Measurements from ENCODE around the gene PA2G4. TPM values are rescaled to one million over a fixed set of nuclear protein-coding genes. Genes with fewer than 3 reads are reported as not detected.

PA2G4 gene
- total RNA-seq, 1 donor from 2014 or later, result 130 TPM

DNA sequence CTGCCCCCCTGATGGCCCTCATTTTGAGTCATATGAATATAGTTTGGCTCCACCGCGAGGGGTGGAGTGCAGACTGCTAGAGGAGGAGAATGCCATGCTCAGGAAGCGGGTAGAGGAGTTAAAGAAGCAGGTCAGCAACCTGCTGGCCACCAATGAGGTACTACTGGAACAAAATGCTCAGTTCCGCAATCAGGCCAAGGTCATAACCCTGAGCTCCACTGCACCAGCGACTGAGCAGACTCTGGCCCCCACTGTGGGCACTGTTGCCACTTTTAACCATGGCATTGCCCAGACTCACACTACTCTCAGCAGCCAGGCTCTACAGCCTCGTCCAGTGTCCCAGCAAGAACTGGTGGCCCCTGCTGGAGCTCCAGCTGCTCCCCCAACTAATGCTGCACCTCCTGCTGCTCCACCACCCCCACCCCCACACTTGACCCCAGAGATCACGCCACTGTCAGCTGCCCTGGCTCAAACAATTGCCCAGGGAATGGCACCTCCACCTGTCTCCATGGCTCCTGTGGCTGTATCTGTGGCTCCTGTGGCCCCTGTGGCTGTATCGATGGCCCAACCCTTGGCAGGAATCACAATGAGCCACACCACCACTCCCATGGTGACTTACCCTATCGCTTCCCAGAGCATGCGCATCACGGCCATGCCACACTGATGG is 17.0 kb downstream of the PA2G4 start:
- peaks cover 26% of the 10 kb centered on the region for H3K4me1 Mint-ChIP-seq (ENCODE audit: low read depth, unreplicated experiment)

DNA sequence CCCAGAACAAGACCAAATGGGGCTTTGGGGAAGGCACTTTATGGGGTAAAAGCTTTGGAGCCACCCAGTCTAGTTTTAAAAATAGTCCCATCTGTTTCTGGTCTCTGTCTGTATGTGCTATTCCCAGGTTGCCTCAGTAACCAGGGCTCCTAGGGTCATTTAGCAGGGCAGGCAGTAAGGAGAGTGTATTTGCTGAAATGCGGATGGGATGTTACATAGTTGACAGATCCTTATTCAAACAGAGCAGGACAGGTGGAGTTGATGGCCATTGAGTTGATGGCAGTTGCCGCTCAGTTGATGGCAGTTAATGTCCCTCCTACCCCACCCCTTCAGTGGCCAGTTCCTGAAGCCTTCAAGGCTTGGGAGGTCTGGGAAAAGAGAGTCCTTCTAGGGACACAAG is 18.3 kb downstream of the PA2G4 start:
- Histone ChIP-seq H3K79me2 (ENCODE audit: insufficient read depth, low read length) (peaks cover 20% of the 10 kb centered on the region), H3K27ac (ENCODE audit: low read depth, low read length) (no peak overlapping the region), H3K4me3 (ENCODE audit: insufficient read depth, low read depth, low read length) (no peak overlapping the region), H3K36me3 (ENCODE audit: insufficient read depth, low read length) (peaks cover 2% of the 10 kb centered on the region), H3K9ac (ENCODE audit: low read length) (no peak overlapping the region), H3K9me3 (ENCODE audit: insufficient read depth, low read depth, low read length) (no peaks in the 10 kb centered on the region), H2AFZ (ENCODE audit: low read depth, low read length) (no peak overlapping the region), H3K4me2 (ENCODE audit: low read length) (no peak overlapping the region), H3K27me3 (ENCODE audit: insufficient read depth, low read length) (no peaks in the 10 kb centered on the region), H3K4me1 (ENCODE audit: insufficient read depth, low read length) (peaks cover 28% of the 10 kb centered on the region), H4K20me1 (ENCODE audit: insufficient read depth, low read length) (peaks cover 2% of the 10 kb centered on the region)
- Mint-ChIP-seq H3K4me1 (ENCODE audit: low read depth, unreplicated experiment) (peaks cover 34% of the 10 kb centered on the region), H3K27ac (ENCODE audit: unreplicated experiment) (no peak overlapping the region), H3K4me3 (ENCODE audit: unreplicated experiment) (peak overlapping the region; percentile 54), H3K9me3 (ENCODE audit: unreplicated experiment) (no peaks in the 10 kb centered on the region), H3K27me3 (ENCODE audit: low read depth, unreplicated experiment) (no peaks in the 10 kb centered on the region), H3K36me3 (ENCODE audit: low read depth, unreplicated experiment) (peaks cover 12% of the 10 kb centered on the region)
- no peak for FAIRE-seq
- DNase-seq (ENCODE audit: low read depth), result no peak
- TF ChIP-seq EZH2 (IDR thresholded peaks at IDR 0.05; ENCODE audit: insufficient read depth, low read length), result no peak
- TF ChIP-seq, protein P1, sequence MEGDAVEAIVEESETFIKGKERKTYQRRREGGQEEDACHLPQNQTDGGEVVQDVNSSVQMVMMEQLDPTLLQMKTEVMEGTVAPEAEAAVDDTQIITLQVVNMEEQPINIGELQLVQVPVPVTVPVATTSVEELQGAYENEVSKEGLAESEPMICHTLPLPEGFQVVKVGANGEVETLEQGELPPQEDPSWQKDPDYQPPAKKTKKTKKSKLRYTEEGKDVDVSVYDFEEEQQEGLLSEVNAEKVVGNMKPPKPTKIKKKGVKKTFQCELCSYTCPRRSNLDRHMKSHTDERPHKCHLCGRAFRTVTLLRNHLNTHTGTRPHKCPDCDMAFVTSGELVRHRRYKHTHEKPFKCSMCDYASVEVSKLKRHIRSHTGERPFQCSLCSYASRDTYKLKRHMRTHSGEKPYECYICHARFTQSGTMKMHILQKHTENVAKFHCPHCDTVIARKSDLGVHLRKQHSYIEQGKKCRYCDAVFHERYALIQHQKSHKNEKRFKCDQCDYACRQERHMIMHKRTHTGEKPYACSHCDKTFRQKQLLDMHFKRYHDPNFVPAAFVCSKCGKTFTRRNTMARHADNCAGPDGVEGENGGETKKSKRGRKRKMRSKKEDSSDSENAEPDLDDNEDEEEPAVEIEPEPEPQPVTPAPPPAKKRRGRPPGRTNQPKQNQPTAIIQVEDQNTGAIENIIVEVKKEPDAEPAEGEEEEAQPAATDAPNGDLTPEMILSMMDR (IDR thresholded peaks at IDR 0.05; ENCODE audit: insufficient read depth, low read depth, low read length), result no peak

More for the DNA sequence above, 17.0 kb downstream of the PA2G4 start:
- Histone ChIP-seq H3K4me1 (ENCODE audit: insufficient read depth, low read length) (peaks cover 21% of the 10 kb centered on the region), H3K4me2 (ENCODE audit: low read length) (no peak overlapping the region), H2AFZ (ENCODE audit: low read depth, low read length) (no peak overlapping the region), H3K27me3 (ENCODE audit: insufficient read depth, low read length) (no peaks in the 10 kb centered on the region), H3K36me3 (ENCODE audit: insufficient read depth, low read length) (peaks cover 5% of the 10 kb centered on the region), H3K9ac (ENCODE audit: low read length) (no peak overlapping the region), H3K4me3 (ENCODE audit: insufficient read depth, low read depth, low read length) (no peak overlapping the region), H3K27ac (ENCODE audit: low read depth, low read length) (no peak overlapping the region), H4K20me1 (ENCODE audit: insufficient read depth, low read length) (peaks cover 11% of the 10 kb centered on the region), H3K79me2 (ENCODE audit: insufficient read depth, low read length) (peaks cover 27% of the 10 kb centered on the region), H3K9me3 (ENCODE audit: insufficient read depth, low read depth, low read length) (no peaks in the 10 kb centered on the region)
- TF ChIP-seq, protein P1 (IDR thresholded peaks at IDR 0.05; ENCODE audit: insufficient read depth, low read depth, low read length), result no peak
- no peak for TF ChIP-seq EZH2 (IDR thresholded peaks at IDR 0.05; ENCODE audit: insufficient read depth, low read length)
- Mint-ChIP-seq H3K27ac (ENCODE audit: unreplicated experiment) (no peak overlapping the region), H3K27me3 (ENCODE audit: low read depth, unreplicated experiment) (no peaks in the 10 kb centered on the region), H3K36me3 (ENCODE audit: low read depth, unreplicated experiment) (peaks cover 19% of the 10 kb centered on the region), H3K4me3 (ENCODE audit: unreplicated experiment) (peak overlapping the region; percentile 27), H3K9me3 (ENCODE audit: unreplicated experiment) (no peaks in the 10 kb centered on the region)
- FAIRE-seq, result no peak
- no peak for DNase-seq (ENCODE audit: low read depth)

DNA sequence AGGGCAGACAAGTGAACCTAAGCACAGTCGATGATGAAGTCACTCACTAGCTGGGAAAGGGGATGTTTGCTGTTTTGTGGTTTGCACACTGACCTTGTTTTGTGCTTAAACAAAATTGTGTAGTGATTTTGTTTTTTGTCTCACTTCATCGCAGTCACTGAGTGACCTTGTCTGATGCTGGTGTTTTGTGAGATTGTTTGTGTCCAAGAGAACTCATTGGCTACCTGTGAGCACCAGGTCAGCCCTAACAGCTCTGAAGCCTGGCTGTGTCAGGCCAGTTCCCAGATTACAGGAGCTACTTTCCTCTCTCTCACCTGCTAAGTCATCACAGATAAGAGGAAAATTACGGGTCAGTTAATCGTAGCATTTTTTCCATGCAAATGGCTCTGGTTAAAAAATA is 19.8 kb downstream of the PA2G4 start:
- H3K9me3 ChIP-seq (ENCODE audit: insufficient read depth, low read depth, low read length), result no peaks in the 10 kb centered on the region
- H3K27ac ChIP-seq (ENCODE audit: low read depth, low read length), result no peak overlapping the region
- no peak overlapping the region for H3K4me2 ChIP-seq (ENCODE audit: low read length)
- peak overlapping the region; percentile 20 for H3K27ac Mint-ChIP-seq (ENCODE audit: unreplicated experiment)
- H3K4me1 Mint-ChIP-seq (ENCODE audit: low read depth, unreplicated experiment), result peaks cover 26% of the 10 kb centered on the region
- no peak overlapping the region for H2AFZ ChIP-seq (ENCODE audit: low read depth, low read length)
- no peaks in the 10 kb centered on the region for H3K9me3 Mint-ChIP-seq (ENCODE audit: unreplicated experiment)
- H3K4me3 Mint-ChIP-seq (ENCODE audit: unreplicated experiment), result peak overlapping the region; percentile 6
- H3K9ac ChIP-seq (ENCODE audit: low read length), result no peak overlapping the region
- peaks cover 2% of the 10 kb centered on the region for H3K36me3 ChIP-seq (ENCODE audit: insufficient read depth, low read length)
- DNase-seq (ENCODE audit: low read depth) (no peak), FAIRE-seq (no peak)
- no peaks in the 10 kb centered on the region for H3K27me3 ChIP-seq (ENCODE audit: insufficient read depth, low read length)
- H3K4me3 ChIP-seq (ENCODE audit: insufficient read depth, low read depth, low read length), result no peak overlapping the region
- H3K4me1 ChIP-seq (ENCODE audit: insufficient read depth, low read length), result peaks cover 20% of the 10 kb centered on the region
- H3K36me3 Mint-ChIP-seq (ENCODE audit: low read depth, unreplicated experiment), result peaks cover 8% of the 10 kb centered on the region
- H3K79me2 ChIP-seq (ENCODE audit: insufficient read depth, low read length), result peaks cover 25% of the 10 kb centered on the region
- no peaks in the 10 kb centered on the region for H3K27me3 Mint-ChIP-seq (ENCODE audit: low read depth, unreplicated experiment)
- H4K20me1 ChIP-seq (ENCODE audit: insufficient read depth, low read length), result no peaks in the 10 kb centered on the region
- TF ChIP-seq EZH2 (IDR thresholded peaks at IDR 0.05; ENCODE audit: insufficient read depth, low read length), result no peak
- TF ChIP-seq, protein P1 (IDR thresholded peaks at IDR 0.05; ENCODE audit: insufficient read depth, low read depth, low read length), result no peak
